Omental fat pad (tissue), 4 donors: Measurements from ENCODE around the gene CCT2. TPM values are rescaled to one million over a fixed set of nuclear protein-coding genes. Genes with fewer than 3 reads are reported as not detected.
"Not testable (repeated sequence)": the region's sequence is repeated elsewhere in the genome, so short reads cannot be mapped to it uniquely, and the experiment has no call there.

ENCODE experiments used
- ATAC-seq: fragments of 150-250 bp; one replicate; pipeline ENCODE4 v1.9.1; 2016; ENCODE audit warnings: mild to moderate bottlenecking, moderate library complexity; ENCODE audit not compliant: low FRiP score
- DNase-seq: peaks from one replicate; pipeline ENCODE4 v3.0.0-alpha.2; 2019; ENCODE audit warnings: low spot score
- CTCF ChIP-seq, 3 donors: fragments of 450-650 bp; IDR thresholded peaks; one replicate each; pipeline ENCODE4 v1.5.1; 2016 to 2017; ENCODE audit warnings: antibody characterized with exemption in 3 of 3, mild to moderate bottlenecking in 3 of 3, moderate library complexity in 2 of 3
- total RNA-seq, 4 donors: library from RNA; depleted of rRNA; stranded (reverse); fragments of >200 nt; gene quantifications; one replicate each; pipeline ENCODE4 v1.1.0, GENCODE V29; 2016

Gene CCT2
- total RNA-seq, 4 donors from 2014 or later: 99.5 to 222 (median 129) TPM

- TF ChIP-seq CTCF (IDR thresholded peaks at IDR 0.05): no peak
- ATAC-seq (no peak), DNase-seq (no peak)
Observed at GRCh38 chr12:69602954-69603353, 17.7 kb downstream of the CCT2 start.

GRCh38 chr12:69603556-69603955 lies 18.3 kb downstream of the CCT2 start:
- not testable (repeated sequence) for ATAC-seq, DNase-seq

GRCh38 chr12:69604275-69604674 lies 19.0 kb downstream of the CCT2 start:
- DNase-seq: not testable (repeated sequence)

GRCh38 chr12:69608114-69608513 lies 22.9 kb downstream of the CCT2 start:
- no peak for DNase-seq
- no peak for ATAC-seq
- no peak for TF ChIP-seq CTCF (IDR thresholded peaks at IDR 0.05)

More at GRCh38 chr12:69604275-69604674, 19.0 kb downstream of the CCT2 start:
- not testable (repeated sequence) for ATAC-seq

- ATAC-seq (no peak), DNase-seq (no peak)
- no peak for TF ChIP-seq CTCF (IDR thresholded peaks at IDR 0.05)
Observed at GRCh38 chr12:69610126-69610525, 24.9 kb downstream of the CCT2 start.

GRCh38 chr12:69610729-69611128 lies 25.5 kb downstream of the CCT2 start, which contains the start of gene LRRC10:
TSS of gene LRRC10 (minus strand) at chr12:69610907. CDS start at chr12:69610838, 69 bp downstream.
- no peak for TF ChIP-seq CTCF (IDR thresholded peaks at IDR 0.05)
- DNase-seq (no peak), ATAC-seq (no peak)

- no peak for TF ChIP-seq CTCF (IDR thresholded peaks at IDR 0.05)
- no peak for DNase-seq
- ATAC-seq: no peak
Observed at GRCh38 chr12:69613351-69613750, 28.1 kb downstream of the CCT2 start.

- DNase-seq (no peak), ATAC-seq (no peak)
- no peak for TF ChIP-seq CTCF (IDR thresholded peaks at IDR 0.05)
Observed at GRCh38 chr12:69616025-69616424, 30.8 kb downstream of the CCT2 start.
